Stomach smooth muscle (tissue), 2 donors: ENCODE measurements around the gene KNL1.

Experiments used
- H3K27ac ChIP-seq: one replicate; pipeline ENCODE4 v1.7.0; 2013; ENCODE audit warnings: mild to moderate bottlenecking, low read length, inconsistent platforms
- H3K27me3 ChIP-seq, 2 donors: one replicate each; pipeline ENCODE4 v1.7.0; 2013; ENCODE audit warnings: low read length in 2 of 2; ENCODE audit not compliant: insufficient read depth in 2 of 2, control insufficient read depth in 1 of 2
- H3K36me3 ChIP-seq, 2 donors: one replicate each; pipeline ENCODE4 v1.7.0; 2013; ENCODE audit warnings: low read length in 2 of 2; ENCODE audit not compliant: control insufficient read depth in 2 of 2, insufficient read depth in 2 of 2
- H3K4me1 ChIP-seq: one replicate; pipeline ENCODE4 v1.7.0; 2013; ENCODE audit warnings: low read length; ENCODE audit not compliant: control insufficient read depth, insufficient read depth
- H3K4me3 ChIP-seq, 2 donors: one replicate each; pipeline ENCODE4 v1.7.0; 2013; ENCODE audit warnings: low read length in 2 of 2
- H3K9ac ChIP-seq, 2 donors: one replicate each; pipeline ENCODE4 v1.7.0; 2013; ENCODE audit warnings: low read length in 2 of 2, mild to moderate bottlenecking in 1 of 2
- H3K9me3 ChIP-seq, 2 donors: one replicate each; pipeline ENCODE4 v1.7.0; 2013; ENCODE audit warnings: low read length in 2 of 2; ENCODE audit not compliant: control insufficient read depth in 2 of 2
- donor health status: healthy.
- donor health status: Pancreatic carcinoma.

The KNL1 gene

GRCh38 chr15:40593588-40594428 is at the start of gene KNL1:
TSS of gene KNL1 (plus strand) at chr15:40594249. CDS start at chr15:40602932, 8,683 bp downstream.
- Histone ChIP-seq H3K9ac (peak within 1 kb of the TSS; percentile 86 to 95), H3K4me3 (peak within 1 kb of the TSS; percentile 89 to 91)

GRCh38 chr15:40545457-40545856 is 48.6 kb upstream of the KNL1 start:
- peaks cover 6% of the 10 kb centered on the region in 2 donors for H3K36me3 ChIP-seq
- H3K9ac ChIP-seq, result no peak overlapping the region
- H3K27ac ChIP-seq, result no peak overlapping the region
- H3K9me3 ChIP-seq, result no peaks in the 10 kb centered on the region
- H3K4me3 ChIP-seq, result no peak overlapping the region
- H3K27me3 ChIP-seq, result no peaks in the 10 kb centered on the region
- H3K4me1 ChIP-seq, result peaks cover 5% of the 10 kb centered on the region

More at GRCh38 chr15:40593588-40594428, at the start of gene KNL1:
- peaks cover 8% of the 10 kb centered on the region for H3K4me1 ChIP-seq
- H3K27ac ChIP-seq, result peak within 1 kb of the TSS; percentile 84
- H3K9me3 ChIP-seq, result no peaks in the 10 kb centered on the region
- H3K27me3 ChIP-seq, result peaks cover 0 to 7% of the 10 kb centered on the region in 2 donors
- H3K36me3 ChIP-seq, result no peaks in the 10 kb centered on the region

- no peaks in the 10 kb centered on the region for H3K27me3 ChIP-seq
- H3K36me3 ChIP-seq, result peaks cover 6 to 16% of the 10 kb centered on the region in 2 donors
- H3K27ac ChIP-seq, result no peak overlapping the region
- peaks cover 5% of the 10 kb centered on the region for H3K4me1 ChIP-seq
- no peaks in the 10 kb centered on the region for H3K9me3 ChIP-seq
- H3K4me3 ChIP-seq, result no peak overlapping the region
- H3K9ac ChIP-seq, result no peak overlapping the region
Observed at GRCh38 chr15:40548610-40549009, 45.4 kb upstream of the KNL1 start.

- Histone ChIP-seq H3K27me3 (no peaks in the 10 kb centered on the region), H3K27ac (no peak overlapping the region), H3K4me3 (no peak overlapping the region), H3K4me1 (peaks cover 5% of the 10 kb centered on the region), H3K9ac (no peak overlapping the region), H3K36me3 (peaks cover 6 to 16% of the 10 kb centered on the region in 2 donors), H3K9me3 (no peaks in the 10 kb centered on the region)
Observed at GRCh38 chr15:40549894-40550293, 44.2 kb upstream of the KNL1 start.

- H3K27ac ChIP-seq, result no peak overlapping the region
- H3K4me1 ChIP-seq, result peaks cover 5% of the 10 kb centered on the region
- H3K36me3 ChIP-seq, result peaks cover 6 to 16% of the 10 kb centered on the region in 2 donors
Observed at GRCh38 chr15:40550341-40551037, 43.6 kb upstream of the KNL1 start.

GRCh38 chr15:40554161-40554525 is 39.9 kb upstream of the KNL1 start:
- Histone ChIP-seq H3K9me3 (no peaks in the 10 kb centered on the region), H3K27ac (no peak overlapping the region), H3K4me1 (peaks cover 5% of the 10 kb centered on the region), H3K36me3 (peaks cover 8 to 15% of the 10 kb centered on the region in 2 donors), H3K9ac (no peak overlapping the region), H3K27me3 (no peaks in the 10 kb centered on the region), H3K4me3 (no peak overlapping the region)

More at GRCh38 chr15:40550341-40551037, 43.6 kb upstream of the KNL1 start:
- Histone ChIP-seq H3K27me3 (no peaks in the 10 kb centered on the region), H3K4me3 (no peak overlapping the region), H3K9me3 (no peaks in the 10 kb centered on the region), H3K9ac (no peak overlapping the region)

- no peaks in the 10 kb centered on the region for H3K4me1 ChIP-seq
- no peak overlapping the region for H3K27ac ChIP-seq
- H3K4me3 ChIP-seq, result no peak overlapping the region
- peaks cover 8 to 15% of the 10 kb centered on the region in 2 donors for H3K36me3 ChIP-seq
- H3K9ac ChIP-seq, result no peak overlapping the region
- H3K27me3 ChIP-seq, result no peaks in the 10 kb centered on the region
- H3K9me3 ChIP-seq, result no peaks in the 10 kb centered on the region
Observed at GRCh38 chr15:40555876-40556275, 38.2 kb upstream of the KNL1 start.

- Histone ChIP-seq H3K9me3 (no peaks in the 10 kb centered on the region), H3K36me3 (peaks cover 8% of the 10 kb centered on the region in 2 donors)
Observed at GRCh38 chr15:40558952-40559742, 34.9 kb upstream of the KNL1 start.

GRCh38 chr15:40562691-40563090 is 31.4 kb upstream of the KNL1 start:
- Histone ChIP-seq H3K4me3 (no peak overlapping the region), H3K27me3 (no peaks in the 10 kb centered on the region), H3K27ac (no peak overlapping the region), H3K9me3 (no peaks in the 10 kb centered on the region), H3K36me3 (peaks cover 0 to 3% of the 10 kb centered on the region in 2 donors), H3K4me1 (peaks cover 21% of the 10 kb centered on the region), H3K9ac (no peak overlapping the region)

More at GRCh38 chr15:40558952-40559742, 34.9 kb upstream of the KNL1 start:
- Histone ChIP-seq H3K4me3 (no peak overlapping the region), H3K27ac (no peak overlapping the region), H3K4me1 (peaks cover 9% of the 10 kb centered on the region), H3K9ac (no peak overlapping the region), H3K27me3 (no peaks in the 10 kb centered on the region)

- Histone ChIP-seq H3K36me3 (peaks cover 0 to 3% of the 10 kb centered on the region in 2 donors), H3K4me3 (no peak overlapping the region), H3K27ac (no peak overlapping the region), H3K9me3 (no peaks in the 10 kb centered on the region), H3K27me3 (no peaks in the 10 kb centered on the region), H3K9ac (no peak overlapping the region), H3K4me1 (peaks cover 23% of the 10 kb centered on the region)
Observed at GRCh38 chr15:40563426-40563825, 30.6 kb upstream of the KNL1 start.
